Measurements from ENCODE around the gene DUSP8.
A peak's percentile ranks its signal among the peaks of the same experiment; 100 is the strongest.

DUSP8 gene

DNA sequence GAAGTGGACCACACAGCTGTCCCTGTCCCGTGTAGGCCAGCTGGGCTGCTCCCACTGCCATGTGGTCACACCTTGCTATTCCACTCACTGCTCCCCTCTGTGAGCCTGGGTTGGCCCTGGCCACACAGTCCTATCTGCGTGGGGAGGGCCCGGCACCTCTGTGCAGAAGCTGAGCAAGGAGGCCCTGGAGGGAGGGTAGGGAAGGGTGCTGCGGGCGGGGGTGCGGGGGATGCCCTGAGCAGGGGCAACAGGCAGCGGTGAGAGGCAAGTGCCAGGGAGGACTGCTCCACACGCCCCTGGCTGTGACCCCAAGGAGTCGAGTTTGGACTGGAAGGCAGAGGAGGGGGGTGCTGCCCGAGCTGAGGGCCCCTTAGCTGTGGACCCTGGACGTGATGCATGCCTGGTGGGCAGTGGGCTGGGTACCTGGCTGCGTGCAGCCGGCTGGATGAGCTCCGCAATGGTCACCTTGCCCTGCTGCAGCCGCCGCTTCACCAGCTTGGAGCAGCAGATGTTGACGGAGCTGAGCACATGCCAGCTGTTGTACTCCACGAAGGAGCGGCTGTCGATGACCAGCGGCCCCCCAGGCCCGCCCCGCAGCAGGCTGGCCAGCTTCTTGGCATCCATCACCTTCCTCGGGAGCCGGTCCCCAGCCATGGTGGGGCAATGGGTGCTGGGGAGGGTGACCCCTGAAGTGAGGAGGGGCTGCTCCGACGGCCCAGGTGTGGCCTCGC is 6.7 kb downstream of the DUSP8 start:
- peak; percentile 24 for DNase-seq

DNA sequence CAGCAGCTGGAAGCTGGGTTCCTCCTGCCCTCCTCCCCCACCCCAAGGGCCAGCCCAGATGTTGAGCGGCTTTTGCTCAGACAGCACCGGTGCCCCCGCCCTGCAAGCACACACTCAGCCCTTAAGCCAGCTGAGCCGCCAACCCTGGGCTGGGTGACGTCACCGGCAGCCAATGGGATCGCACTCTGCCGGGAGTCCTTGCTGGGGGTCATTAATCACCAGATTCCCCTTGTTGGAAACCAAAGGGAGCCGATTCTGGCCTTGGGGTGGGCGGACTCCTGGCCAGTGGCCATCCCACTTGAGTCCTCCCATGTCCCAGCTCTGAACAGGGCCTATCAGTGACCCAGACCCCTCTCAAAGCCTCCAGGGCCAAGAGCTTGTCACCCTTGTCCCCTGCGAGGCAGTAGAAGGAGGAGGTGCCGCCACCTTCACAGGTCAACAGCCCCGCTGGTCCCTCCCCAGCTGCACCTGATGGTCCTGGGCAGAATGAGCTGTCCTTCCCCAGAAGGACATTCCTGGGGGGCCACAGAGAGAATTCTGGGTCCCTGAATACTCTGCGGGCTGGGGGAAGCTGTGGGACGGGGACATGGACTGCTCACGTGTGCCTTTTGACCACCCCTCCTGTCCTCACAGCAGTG is 7.4 kb downstream of the DUSP8 start:
- DNase-seq: peak; percentile 75

DNA sequence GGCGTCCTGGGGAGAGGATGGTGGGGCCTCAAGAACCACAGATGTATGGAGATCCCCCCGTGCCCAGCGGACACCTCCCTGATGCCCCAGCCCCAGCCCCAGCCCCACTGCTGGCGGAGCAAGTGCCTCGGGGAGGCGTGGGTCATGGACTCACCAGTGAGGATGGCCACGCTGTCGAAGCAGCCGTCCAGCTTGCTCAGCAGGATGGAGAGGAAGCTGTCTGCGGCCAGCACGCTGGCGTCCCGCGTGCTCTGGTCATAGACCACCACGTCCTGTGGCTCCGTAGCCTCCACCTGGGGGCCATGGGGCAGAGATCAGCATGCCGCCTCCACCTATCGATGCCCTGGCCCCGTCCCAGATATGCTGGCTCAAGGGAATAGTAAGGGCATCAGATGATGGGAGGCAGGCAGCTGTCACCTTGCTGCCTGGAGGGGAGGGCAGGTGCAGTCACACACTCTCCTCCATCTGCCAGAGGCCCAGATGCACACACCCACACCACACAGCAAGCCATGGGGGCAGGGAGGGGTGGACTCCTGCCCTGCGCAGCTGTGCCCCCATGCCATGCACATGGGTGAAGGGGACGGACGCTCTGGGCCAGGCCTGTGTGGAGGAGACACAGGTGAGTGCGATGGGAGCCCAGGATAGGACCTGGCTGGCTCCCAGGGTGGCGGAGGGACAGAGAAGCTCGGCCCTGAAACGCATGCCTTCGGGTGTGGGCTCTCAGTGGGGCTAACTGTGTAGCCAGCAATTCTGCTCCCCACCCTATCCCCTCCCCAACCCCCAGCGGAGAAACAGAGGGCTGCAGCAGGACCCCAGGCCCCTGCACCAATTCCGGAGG is 8.2 kb downstream of the DUSP8 start:
- DNase-seq: peak; percentile 15

DNA sequence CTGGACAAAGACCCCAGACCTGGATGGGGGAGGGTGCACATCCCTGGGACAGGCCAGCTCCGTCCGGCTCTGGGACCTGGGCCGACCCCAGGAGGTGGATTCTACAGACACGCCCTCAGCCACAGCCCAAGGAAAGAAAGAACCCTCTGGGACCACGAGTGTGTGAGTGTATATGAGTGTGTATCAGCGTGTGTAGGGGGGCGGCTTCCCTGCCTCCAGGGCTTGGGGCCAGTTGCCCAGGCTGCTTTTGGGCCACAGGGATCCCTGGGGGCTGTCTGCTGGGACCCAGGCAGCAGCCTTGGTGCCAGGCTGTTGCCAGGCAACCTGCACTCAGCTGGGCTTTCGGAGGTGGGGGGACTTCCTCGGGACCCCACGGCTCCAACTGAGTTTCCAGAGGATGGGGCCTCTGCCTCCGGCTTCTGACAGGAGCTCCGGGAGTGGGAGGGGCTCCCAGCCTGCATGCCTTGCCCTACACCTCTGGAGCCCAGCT is 8.9 kb downstream of the DUSP8 start:
- peak; percentile 24 for DNase-seq

DNA sequence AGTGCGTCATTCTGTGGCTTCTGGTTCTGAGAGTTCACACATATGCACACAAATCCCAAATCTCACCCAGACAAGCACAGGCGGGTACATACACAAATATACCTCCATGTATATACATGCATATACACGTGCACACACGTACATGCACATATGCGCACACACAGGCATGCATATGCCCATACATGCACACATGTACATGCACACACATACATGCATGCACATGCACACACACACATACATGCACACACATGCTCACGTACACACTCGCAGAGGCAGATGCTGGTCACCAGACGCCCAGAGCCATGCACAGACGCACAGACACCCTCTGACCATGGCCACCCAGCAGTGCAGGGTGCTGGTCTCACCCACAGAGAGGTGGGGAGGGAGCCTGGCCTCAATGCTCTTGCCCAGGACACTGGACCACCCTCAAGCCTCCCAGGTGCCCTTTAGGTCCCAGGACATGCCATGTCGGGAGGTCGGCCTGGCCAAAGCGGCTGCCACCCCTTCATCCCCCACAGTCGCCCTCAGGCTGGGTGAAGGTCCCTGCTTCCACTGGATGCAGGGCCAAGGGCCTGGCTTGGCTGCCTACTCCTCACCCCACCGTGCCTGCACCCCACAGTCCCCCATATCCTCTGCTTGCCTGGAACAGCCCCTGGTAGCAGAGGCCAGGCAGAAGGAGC is 9.5 kb downstream of the DUSP8 start:
- DNase-seq: no peak

DNA sequence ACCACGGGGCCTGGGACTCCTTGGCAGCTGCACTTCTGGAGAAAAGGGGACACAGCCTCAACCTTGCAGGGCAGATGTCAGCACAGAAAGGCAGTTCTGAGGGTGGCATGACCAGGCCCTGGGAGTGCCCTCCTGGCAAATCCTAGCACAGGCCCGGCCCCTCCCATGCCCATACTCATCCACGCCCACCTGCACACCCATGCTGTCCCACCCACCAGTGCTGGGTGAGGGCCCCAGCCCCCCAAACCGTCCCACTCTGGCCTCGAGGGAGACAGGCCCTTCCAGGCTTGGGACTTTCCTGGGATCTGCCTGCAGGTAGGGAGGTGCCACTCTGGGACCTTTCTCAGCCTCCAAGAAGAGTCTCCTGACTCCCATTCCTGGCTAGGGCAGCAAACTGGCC is 10.1 kb downstream of the DUSP8 start:
- DNase-seq: no peak

DNA sequence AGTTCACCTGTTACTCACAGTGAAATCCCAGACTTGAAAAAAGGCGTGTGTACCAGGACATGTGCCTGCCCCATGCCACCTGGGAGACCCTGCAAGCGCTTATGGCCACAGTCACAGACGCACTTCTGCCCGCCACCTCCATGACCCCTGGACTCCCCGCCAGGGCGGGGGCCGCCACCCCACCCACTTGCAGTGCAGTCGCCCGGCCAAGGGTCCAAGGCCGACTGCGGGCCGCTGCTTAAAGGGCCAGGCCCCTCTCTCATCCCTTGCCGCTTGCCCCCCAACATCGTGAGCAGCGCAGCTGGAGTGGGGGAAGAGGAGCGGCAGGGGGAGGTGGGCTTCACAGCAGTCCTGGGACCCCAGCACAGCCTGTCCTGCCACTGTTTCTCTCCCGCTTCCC is 10.8 kb downstream of the DUSP8 start:
- no peak for DNase-seq

DNA sequence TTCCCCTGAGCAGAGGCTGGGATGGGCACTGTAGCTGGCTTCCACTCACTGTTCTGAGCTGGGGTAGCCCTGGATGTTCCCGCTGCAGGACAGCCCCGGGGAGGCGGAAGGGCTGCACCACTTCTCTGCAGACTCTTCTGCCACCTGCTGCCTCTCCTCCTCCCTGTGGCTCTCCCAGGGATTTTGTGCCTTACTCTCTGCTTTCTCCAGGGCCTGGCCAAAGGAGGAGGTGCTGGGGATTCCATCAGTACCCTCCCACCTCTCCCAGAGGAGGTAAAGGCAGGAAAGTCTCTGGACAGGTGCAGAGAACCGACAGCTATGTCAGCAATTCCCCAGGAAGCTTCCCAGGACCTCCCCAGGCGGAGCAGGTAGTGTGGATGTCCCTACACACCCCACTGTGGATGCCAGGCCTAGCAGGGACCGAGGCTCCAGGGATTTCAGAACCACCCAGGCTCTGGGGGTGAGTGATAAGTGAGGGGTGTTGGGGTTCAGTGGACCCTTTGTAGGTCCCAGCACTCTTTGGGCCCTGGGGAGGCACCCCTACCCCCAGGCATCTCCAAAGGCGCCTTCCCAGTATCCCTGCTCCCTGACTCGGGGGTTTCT is 11.3 kb downstream of the DUSP8 start:
- DNase-seq: no peak

DNA sequence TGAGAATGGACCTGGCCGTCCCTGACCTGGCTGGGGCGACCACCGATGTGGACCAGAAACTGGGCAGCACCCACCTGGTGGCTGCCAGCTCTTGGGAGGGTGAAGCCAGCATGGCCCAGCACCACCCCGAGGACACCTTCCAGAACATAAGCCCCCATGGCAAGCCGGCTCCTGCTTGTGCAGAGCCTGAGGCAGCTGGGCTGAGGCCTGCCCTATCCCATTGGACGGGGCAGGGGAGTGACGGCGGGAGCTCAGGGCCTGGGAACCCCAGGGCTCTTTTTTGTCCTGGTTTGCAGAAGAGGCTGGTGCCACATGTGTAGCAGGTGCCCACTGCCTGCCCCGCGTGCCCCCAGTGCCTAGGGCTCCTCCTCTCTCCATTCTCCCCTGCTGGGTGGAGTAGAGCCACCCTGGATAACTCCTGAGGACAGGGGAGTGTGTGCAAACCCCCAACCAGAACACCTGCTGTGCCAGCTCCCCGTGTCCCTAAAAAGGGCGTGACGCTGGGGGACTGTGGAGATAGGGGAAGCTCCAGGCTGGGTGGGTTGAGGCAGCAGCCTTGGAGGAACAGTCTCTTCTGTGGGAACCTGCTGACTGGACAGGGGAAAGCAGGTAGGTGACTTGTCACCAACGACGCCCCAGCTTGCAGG is 11.9 kb downstream of the DUSP8 start:
- no peak for DNase-seq

DNA sequence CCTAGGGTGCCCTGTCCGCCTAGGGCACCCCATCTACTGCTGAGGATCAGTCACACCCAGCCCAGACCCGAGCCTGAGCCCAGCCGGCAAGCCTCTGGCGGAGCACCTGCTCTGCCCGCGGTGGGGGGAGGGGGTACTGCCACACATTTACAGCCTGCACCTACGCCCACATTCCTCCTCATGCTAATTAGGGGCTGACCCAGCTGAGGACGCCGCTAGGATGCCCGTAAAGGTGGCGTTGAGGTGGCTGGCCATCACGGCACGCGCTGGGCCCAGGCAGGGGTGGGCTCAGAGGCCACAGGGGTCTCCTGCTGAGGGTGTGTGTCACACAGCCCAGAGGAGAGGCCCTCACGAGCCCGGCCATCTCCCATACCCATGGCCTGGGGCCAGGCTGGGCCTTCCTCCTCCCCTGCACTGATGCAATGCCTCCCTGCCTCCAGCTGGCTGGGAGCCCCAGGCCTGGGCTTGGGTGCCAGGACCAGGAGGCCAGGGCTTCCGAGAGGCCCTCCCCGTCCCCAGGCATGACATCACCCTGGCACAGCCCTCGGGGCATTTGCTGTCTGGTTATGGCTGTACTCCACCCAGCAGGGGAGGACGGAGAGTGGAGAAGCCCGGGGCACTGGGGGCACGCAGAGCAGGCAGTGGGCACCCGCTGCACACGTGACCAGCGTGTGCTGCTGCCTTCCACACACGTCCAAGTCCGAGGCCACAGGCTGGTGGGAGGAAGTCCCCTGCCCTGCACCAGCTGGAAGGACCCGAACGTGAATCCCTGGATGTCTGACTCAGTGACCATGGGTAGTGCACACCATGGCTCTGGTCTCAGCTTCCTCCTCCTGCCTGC is 12.7 kb downstream of the DUSP8 start:
- peak; percentile 85 for DNase-seq

DNA sequence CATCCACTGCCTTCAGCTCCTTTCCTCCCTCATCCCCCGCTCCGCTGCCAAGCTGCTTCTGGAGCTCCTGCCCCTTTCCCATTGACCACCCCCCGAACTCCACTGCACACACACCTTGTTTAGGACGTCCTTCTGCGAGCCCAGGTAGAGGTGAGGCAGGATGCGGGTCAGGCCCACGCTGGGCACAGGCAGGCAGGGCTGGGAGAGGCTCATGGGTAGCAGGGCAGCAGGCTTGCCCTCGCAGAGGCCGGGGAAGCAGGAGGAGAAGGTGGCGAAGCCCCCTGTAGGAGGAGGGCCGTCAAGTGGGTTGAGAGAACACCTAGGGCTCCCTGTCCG is 13.3 kb downstream of the DUSP8 start:
- DNase-seq: no peak

DNA sequence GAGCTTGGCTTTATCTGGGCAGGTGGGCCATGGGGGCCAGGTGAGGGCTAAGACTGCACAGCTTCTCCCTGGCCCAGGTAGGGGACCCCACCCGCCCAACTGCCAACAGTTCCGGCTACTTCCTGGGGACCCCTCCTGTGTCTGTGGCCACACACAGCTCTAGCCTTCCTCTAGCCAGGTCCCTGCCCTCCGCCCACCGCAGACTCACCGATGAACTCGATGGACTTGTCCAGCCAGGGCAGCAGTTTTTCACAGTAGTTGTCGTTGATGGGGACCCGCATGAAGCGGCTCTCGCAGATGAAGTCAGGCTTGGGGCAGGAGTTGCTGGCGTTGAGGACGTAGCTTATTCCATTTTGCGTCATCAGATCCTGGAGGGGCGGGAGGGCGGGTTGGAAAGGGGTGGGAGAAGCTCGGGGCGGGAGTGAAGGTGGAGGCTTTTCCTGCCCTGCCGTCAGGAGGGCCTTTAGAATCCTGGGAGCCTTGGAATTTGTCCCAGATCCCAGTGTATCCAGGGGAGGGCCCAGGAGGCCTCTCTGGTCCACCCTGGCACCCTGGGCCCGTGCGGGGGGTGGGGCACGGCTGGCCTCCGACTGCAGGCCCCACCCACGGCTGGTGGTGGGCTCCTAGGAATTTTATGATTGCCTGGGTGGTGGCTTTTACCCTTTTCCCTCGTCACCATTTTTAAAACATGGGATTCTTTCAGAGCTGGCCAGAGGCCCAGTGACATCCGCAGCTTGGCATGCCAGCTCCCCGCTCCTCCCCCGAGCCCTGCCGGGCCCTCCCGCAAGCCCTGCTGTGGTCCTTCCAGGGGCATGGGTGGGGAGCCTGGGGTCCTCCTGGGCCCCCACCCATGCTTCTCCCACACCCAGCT is 13.9 kb downstream of the DUSP8 start:
- DNase-seq: peak; percentile 74

DNA sequence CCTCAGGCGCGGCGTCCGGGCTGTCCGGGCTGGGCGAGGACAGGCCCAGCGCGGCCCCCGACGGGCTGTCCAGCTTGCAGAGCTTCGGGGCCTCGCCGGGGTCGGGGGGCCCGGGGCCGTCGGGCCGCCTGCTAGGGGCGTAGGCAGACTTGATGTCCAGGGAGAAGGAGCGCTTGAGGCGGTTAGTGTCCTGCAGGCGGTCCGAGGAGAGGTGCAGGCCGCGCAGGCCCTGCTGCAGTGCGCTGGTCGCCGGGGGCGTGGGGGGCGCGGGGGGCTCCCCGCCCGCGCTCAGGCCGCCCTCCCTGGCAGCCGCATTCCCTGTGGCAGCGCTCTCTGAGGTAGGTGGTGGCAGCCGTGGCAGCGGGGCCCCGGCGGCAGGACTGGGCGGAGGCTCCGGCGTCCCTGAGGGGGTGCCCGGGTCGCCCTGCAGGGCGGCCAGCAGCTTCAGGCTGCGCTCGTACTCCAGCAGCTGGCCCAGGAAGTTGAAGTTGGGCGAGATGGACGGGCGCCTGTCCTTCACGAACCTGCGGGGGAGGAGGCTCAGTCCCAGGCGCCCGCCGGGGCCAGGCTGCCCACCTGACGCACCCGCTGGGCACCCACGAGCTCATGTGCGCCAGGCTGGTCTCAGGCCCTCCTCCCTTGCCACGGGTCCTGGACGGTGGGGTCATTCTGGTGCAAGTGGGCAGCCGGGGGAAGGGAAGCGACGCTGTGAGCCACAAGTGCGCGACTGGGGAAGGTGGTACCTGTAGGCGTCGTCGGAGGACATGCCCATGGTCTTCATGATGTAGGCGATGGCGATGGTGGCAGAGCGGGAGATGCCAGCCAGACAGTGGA is 14.8 kb downstream of the DUSP8 start:
- no peak for DNase-seq

DNA sequence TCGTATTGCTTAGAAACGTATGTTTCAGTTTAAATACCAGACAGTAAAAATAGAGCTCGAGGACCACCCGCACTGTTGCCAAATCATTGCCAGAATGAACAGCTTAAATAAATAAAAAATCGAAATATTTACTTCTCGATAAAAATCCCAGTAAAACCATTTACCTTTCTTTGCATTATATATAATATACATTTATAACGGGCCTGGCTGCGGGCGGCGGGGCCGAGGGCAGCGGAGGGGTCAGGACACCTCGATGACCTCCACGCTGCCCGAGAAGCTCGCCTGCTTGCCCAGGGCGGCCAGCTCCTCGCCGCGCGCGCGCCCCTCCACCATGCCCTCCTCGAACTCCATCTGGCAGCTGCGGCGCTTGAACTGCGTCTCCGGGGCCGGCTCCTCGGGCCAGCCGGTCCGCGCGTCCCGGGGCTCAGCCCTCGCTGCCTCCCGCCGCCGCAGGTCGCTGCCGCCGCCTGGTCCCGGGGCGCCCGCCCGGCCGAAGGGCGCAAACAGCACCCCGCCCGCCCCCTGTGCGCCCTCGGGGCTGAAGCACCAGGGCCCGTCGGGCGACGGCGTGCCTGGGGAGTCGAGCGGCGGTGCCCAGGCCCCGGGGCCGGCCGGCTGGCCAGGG is 15.7 kb downstream of the DUSP8 start:
- DNase-seq: no peak

DNA sequence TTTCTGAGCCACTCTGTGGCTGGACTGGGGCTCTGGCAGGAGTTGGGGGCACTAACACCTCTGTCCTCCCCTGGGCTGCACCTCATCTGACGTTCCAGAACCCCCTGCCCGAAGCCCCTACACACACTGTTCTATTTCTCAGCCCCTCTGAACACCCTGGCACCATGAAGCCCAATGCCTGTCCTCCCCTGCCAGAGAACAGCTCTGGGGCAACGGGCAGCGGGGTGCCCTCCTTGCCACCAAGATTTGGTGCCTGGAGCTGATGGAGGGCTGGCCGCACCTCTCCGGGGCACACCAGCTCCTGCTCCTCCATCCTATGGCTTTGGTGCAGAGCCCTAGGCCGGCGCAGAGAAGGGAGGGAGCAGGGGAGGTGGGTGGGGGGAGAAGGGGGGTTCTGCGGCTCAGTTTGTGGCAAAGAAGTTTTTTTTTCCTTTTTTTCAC is 16.3 kb downstream of the DUSP8 start:
- no peak for DNase-seq

DNA sequence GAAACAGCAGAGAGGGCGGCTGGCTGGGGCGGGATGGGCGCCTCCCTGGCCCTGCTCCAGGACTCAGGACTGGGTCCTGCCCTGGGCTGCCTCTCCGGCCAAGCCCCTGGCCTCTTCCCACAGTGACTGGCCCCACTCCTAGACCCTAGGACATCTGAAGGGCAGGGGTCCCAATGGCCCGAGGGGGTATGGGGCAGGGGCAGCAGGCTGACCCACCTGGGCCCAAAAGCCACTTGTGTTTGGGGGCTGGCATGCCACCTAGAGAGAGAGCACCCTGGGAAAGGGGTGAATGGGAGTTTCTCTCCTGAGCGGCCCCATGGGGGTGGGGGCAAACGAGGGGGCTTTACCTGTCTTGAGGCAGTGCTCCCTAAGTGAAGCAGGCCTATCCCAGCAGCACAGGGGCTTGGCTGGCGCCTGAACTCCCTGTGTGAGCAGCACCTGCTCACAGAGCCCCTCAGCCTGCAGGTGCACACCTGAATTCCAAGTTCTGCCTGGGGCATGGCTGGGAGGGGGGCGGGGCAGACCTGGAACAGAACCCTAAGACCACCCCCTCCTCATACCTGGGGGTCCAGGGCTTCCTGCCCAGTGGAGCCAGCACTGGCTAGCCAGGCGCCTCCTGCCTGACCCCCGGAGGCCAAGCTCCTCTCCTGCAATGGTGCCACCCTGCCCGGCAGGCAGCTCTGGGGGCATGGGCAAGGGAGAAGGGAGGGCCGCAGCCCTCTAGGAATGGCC is 16.9 kb downstream of the DUSP8 start:
- DNase-seq: peak; percentile 17

DNA sequence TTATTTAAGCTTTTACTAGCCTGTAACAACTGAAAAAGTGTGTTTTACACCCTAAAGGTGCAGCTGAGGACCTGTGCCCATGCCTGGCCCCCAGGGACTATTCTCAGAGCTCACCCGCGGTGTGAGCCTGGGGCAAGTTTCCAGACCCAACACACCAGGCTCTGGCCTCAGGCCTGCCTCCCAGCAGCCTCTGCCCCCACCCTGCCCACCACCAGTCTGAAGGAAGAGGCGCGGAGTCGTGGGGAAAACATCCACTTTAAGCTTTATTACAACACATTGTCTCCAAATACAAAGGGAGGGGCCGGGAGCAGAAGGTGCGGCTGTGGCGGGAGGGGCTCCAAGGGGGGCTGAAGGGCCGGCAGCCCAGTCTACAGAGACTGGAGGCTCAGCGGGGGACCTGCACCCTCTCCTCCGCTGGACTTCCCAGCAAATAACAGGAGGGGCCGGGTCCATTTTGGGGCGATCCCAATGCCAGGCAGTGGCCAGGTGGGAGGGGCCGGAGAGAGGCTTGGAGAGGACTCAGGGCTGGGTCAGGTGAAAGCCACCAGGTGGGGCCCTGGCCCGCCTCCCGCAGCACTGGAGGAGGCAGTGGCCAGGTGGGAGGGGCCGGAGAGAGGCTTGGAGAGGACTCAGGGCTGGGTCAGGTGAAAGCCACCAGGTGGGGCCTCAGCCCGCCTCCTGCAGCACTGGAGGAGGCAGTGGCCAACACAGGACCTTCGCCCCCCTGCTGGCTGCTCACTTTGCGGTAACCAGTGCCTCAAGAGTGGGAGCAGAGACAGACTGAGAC is 18.1 kb downstream of the DUSP8 start:
- DNase-seq: no peak

Measured in right hindlimb (tissue), 1 donor.